Right ventricle myocardium inferior (tissue), 1 donor: Measurements from ENCODE around the gene FUOM. TPM values are rescaled to one million over a fixed set of nuclear protein-coding genes. Genes with fewer than 3 reads are reported as not detected.
A peak's percentile ranks its signal among the peaks of the same experiment; 100 is the strongest.

Experiments
- ATAC-seq: fragments of 200-7000 bp; cut with Tn5 transposase; one replicate; pipeline ENCODE4 v1.9.1; 2020; ENCODE audit warnings: mild to moderate bottlenecking, moderate library complexity
- DNase-seq: peaks from one replicate; pipeline ENCODE4 v3.0.0; 2021; ENCODE audit errors: missing footprints
- intact Hi-C: fragments of 100-400 bp; cut with DNase I; formaldehyde crosslinking; loops from one replicate; pipeline ENCODE4 v1.11.0; 2022
- microRNA-seq: library from miRNA; unstranded; fragments of <30 nt; microRNA quantifications from one replicate; pipeline ENCODE4 v1.2.0, GENCODE V29; 2020
- total RNA-seq: library from RNA; stranded (reverse); fragmentation: NEBNext Ultra II Directional; extraction: Animal tissue kit (Norgen Biotek cat#: 25700); gene quantifications from one replicate; pipeline ENCODE4 v1.2.1, GENCODE V29; 2021
- donor health status: DM: no; HTN: yes; CAD: no; lungs with severe emphysema.

FUOM gene
- total RNA-seq, 1 donor from 2014 or later: 7.9 TPM

- intact Hi-C loops: loop anchor here (5.0 kb wide), 1 partner anchor 47 kb away; no protein-coding TSS in a partner anchor
- peak; percentile 97 for ATAC-seq
- peak; percentile 97 for DNase-seq
Measured at GRCh38 chr10:133309100-133309719, 48.6 kb downstream of the FUOM start.

GRCh38 chr10:133308421-133309099 is 49.3 kb downstream of the FUOM start, which contains the start of the genes TUBGCP2 and ZNF511:
TSS of gene TUBGCP2 (minus strand) at chr10:133308872. CDS start at chr10:133302941, 5,931 bp downstream.
TSS of gene ZNF511 (plus strand) at chr10:133308914. CDS start at chr10:133308944, 30 bp downstream.
- DNase-seq (peak; percentile 95), ATAC-seq (peak; percentile 88)
- intact Hi-C loops: loop anchor here (5.0 kb wide), 1 partner anchor 46 kb away; no protein-coding TSS in a partner anchor

GRCh38 chr10:133307776-133308420 is 49.9 kb downstream of the FUOM start:
- intact Hi-C loops: loop anchor here (5.0 kb wide), 1 partner anchor 46 kb away; no protein-coding TSS in a partner anchor
- ATAC-seq (no peak), DNase-seq (peak; percentile 88)

GRCh38 chr10:133306941-133307379 is 50.9 kb downstream of the FUOM start:
- no peak for ATAC-seq
- intact Hi-C loops: loop anchor here (5.0 kb wide), 1 partner anchor 45 kb away; no protein-coding TSS in a partner anchor

GRCh38 chr10:133306097-133306476 is 51.7 kb downstream of the FUOM start:
- DNase-seq (no peak), ATAC-seq (no peak)
- intact Hi-C loops: loop anchor here (5.0 kb wide), 1 partner anchor 44 kb away; no protein-coding TSS in a partner anchor

More at GRCh38 chr10:133306941-133307379, 50.9 kb downstream of the FUOM start:
- no peak for DNase-seq

Small RNA genes within 50 kb of the gene (microRNA-seq; reads per million reads assigned to microRNA genes)
- gene MIR3944: not detected

Other genes with a start within 250 kb of the FUOM start
- gene KNDC1, start 197.8 kb downstream of the FUOM start, total RNA-seq: not detected
- gene UTF1, start 127.8 kb downstream of the FUOM start, total RNA-seq: not detected
- 0.54 TPM for gene VENTX, start 120.2 kb downstream of the FUOM start, total RNA-seq
- gene ADAM8, start 81.2 kb downstream of the FUOM start, total RNA-seq: 2.0 TPM
- 44.7 TPM for gene TUBGCP2, start 49.1 kb downstream of the FUOM start, total RNA-seq
- gene ZNF511, start 49.1 kb downstream of the FUOM start, total RNA-seq: 39.4 TPM
- not detected for gene CALY, start 21.1 kb downstream of the FUOM start, total RNA-seq
- gene PRAP1, start 10.6 kb downstream of the FUOM start, total RNA-seq: not detected
- 224 TPM for gene ECHS1, start 15.3 kb upstream of the FUOM start, total RNA-seq
- 3.5 TPM for gene PAOX, start 21.2 kb upstream of the FUOM start, total RNA-seq
- gene MTG1, start 36.1 kb upstream of the FUOM start, total RNA-seq: 17.8 TPM
- gene SPRN, start 66.6 kb upstream of the FUOM start, total RNA-seq: not detected
- gene SCART1, start 95.9 kb upstream of the FUOM start, total RNA-seq: 0.30 TPM
- 0.89 TPM for gene CYP2E1, start 169.3 kb upstream of the FUOM start, total RNA-seq
- 0.35 TPM for gene SYCE1, start 207.6 kb upstream of the FUOM start, total RNA-seq